NCI-H146 treated with DMSO at 0.1 percent for 48 hours (cell line): ENCODE data around the gene FAM133A.
A peak's percentile ranks its signal among the peaks of the same experiment; 100 is the strongest.

Experiments used
- DNase-seq: peaks from one replicate; lab custom pipeline; 2025; ENCODE audit not compliant: unreplicated experiment; lab: John Stamatoyannopoulos, UW

Gene FAM133A

DNA sequence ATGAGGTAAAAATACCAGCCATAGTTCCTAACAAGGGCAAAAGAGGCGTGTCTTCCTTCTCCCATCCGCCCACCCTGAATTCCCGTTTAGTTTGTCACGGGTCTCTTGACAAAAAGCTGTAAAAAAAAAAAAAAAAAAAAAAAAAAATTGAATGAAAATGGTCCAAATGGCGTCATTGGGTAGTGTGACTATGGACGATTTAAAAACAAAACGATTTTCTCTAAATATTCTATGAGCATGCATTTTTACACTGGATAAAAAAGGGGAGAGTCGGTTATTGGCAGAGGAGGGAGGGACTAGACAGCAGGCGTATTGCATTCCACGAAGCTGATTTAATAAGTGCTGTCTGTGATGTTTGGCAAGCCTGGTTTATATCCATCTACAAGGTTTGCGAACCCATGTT, at the start of gene FAM133A:
Gene FAM133A, plus strand, starts transcription at position 338 of the 403 bp plus-strand sequence. CDS start 35,214 bp downstream, outside the sequence.
- peak; percentile 77 for DNase-seq

DNA sequence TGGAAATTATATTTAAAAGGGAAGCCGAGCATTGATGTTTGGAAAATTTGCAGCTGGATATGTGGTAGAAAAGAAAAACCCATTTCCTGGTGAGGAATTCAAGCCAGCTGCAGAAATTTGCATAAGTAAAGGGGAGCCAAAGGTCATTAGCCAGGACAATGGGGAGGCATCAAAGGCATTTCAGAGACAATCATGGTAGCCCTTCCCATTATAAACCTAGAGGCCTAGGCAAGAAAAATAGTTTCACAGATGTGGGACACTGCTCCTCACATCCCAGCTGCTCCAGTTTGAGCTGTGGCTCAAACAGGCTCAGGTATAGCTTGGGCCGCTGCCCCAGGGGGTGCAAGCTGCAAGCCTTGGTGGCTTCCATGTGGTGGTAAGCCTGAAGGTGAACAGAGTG, 36.4 kb upstream of the FAM133A start:
- DNase-seq, result no peak

GRCh38 chrX:93649381-93649780, 24.6 kb upstream of the FAM133A start:
- no peak for DNase-seq

- no peak for DNase-seq
Measured at GRCh38 chrX:93660575-93660974, 13.4 kb upstream of the FAM133A start.

GRCh38 chrX:93673056-93673868, 744 bp upstream of the FAM133A start, which contains the start of gene NAP1L3:
TSS of gene NAP1L3 (minus strand) at chrX:93673578. CDS start at chrX:93673304, 274 bp downstream.
- peak; percentile 86 for DNase-seq

DNA sequence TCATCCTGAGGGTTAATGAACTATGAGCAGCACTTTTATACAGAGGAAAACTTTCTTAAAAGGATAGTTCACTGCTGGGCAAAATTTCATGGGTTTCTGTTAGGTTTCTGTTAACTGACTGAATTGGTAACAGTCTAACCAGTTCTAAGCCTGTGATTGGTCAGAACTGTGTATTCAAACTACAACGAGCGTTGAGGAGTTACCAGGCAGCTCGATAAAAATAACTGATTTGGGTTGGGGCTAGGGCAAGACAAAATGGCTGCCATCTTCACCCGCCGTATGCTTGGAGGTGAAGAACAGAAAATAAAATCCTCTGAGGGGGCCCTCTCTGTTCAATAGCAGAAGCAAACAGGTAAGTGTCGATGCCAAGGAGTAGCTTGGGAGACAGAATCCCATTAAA, 22.0 kb downstream of the FAM133A start:
- peak; percentile 15 for DNase-seq

DNA sequence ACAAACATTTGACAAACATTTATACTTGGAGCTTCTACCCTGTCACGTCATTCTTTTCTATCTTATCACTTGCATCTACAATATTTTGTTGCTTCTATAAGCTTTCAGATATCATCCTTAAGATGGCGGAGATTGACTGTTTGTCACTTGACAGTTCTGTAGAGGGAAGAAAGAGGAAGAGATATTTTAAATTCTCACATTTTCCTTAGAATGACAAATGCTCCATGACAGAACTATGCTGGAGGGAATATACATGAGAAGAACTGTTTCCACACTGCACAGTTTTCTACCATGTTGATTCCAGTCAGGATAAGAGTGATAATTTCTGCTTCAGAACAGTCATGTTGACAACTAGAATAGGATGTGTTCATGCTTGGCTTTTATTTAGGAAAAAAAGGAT, 29.7 kb downstream of the FAM133A start:
- no peak for DNase-seq

DNA sequence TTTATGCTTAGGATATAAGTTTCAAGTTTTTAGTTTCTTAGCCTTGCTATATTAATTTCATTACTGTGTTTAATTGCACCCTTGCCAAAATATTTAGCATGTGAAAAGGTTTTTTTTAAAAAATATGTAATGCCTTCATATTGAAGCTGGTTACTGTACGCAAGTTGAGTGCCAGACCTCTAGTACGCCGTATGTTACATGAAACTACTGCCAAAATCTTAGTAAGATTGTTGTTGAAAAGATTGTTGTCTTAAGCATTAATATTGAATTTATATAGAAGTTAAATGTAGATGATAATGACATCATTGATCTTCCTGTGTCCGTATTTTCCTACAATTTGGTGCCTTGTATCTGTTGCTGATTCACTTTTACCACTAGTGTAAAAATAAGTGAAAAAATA, 37.1 kb downstream of the FAM133A start:
- no peak for DNase-seq

DNA sequence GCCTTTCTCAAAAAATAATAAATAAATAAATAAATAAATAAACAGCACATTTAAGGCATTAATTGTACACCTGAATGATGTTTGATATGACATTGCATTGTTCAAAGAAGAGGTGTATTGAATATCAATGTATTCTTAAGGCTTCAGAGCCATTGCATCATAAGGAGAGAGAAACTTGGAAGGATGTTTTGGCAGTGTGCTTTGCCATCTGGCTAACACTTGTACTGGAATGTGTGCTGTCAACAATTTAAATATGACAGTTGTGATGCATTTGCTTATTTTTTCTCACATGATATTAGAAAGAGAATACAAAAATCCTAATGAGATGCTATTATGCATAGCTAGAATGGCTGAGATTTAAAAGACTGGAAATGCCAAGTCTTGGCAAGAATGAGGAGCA, 67.8 kb downstream of the FAM133A start:
- DNase-seq, result no peak

- DNase-seq, result no peak
Measured at GRCh38 chrX:93760163-93760562, 86.2 kb downstream of the FAM133A start.
